ENCODE results near the gene P3H1.

- TF ChIP-seq POLR2A (IDR thresholded peaks at IDR 0.05; ENCODE audit: low read depth, low read length) (no peak), POLR2AphosphoS5 (IDR thresholded peaks at IDR 0.05; ENCODE audit: low read depth, low read length) (no peak), TAF1 (IDR thresholded peaks at IDR 0.05; ENCODE audit: low read depth, low read length) (no peak), PAX5 (IDR thresholded peaks at IDR 0.05; ENCODE audit: insufficient read depth, low read length, severe bottlenecking) (no peak), POU2F2 (IDR thresholded peaks at IDR 0.05; ENCODE audit: low read depth, low read length) (no peak)
Measured at GRCh38 chr1:42698081-42698813, 68.6 kb downstream of the P3H1 start.

All from GM12891 (cell line).